ENCODE measurements around the gene LRRC36. TPM values are rescaled to one million over a fixed set of nuclear protein-coding genes. Genes with fewer than 3 reads are reported as not detected.

The LRRC36 gene
- total and polyA plus RNA-seq, 9 of the 15 experiments (the other 6 are each of a cell fraction or from before 2014, with no cell fraction given): 0.09 to 0.40 (median 0.17) TPM; not detected in 1

DNA sequence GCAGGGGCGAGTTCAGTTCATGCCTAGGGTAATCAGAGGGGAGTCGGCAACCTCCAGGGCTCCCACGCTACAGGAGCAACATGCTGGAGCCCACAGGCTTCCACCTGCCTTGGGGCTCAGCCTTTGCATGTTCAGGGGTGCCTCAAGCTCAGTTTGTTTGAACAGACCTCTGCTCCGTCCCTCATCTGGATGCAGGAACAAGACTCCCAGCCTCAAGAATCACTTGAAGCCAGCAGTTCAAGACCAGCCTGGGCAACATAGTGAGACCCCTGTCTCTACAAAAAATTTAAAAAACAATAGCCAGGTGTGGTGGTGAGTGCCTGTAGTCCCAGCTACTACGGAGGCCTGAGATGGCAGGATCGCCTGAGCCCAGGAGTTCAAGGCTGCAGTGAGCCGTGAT is 99.4 kb downstream of the LRRC36 start:
- Histone ChIP-seq H3K4me3 (no peak overlapping the region), H3K36me3 (ENCODE audit: control insufficient read depth, insufficient read depth, low read length) (no peaks in the 10 kb centered on the region), H3K4me1 (replicated peaks in 1 of 2; ENCODE audit: control insufficient read depth in 2 of 2, insufficient read depth in 2 of 2, low read length in 2 of 2) (peaks cover 2 to 12% of the 10 kb centered on the region in 2 experiments; a peak in 4 of 5 replicates), H4K20me1 (replicated peaks; ENCODE audit: control insufficient read depth, insufficient read depth, low read length) (peaks cover 13% of the 10 kb centered on the region), H2AFZ (ENCODE audit: low read depth, low read length) (no peak overlapping the region), H3K79me2 (ENCODE audit: control insufficient read depth, insufficient read depth, low read length) (no peaks in the 10 kb centered on the region), H3K27me3 (ENCODE audit: control insufficient read depth in 2 of 2, insufficient read depth in 2 of 2, low read length in 2 of 2) (peaks cover 0 to 11% of the 10 kb centered on the region in 2 experiments; a peak in 2 of 5 replicates), H3K9ac (ENCODE audit: insufficient read depth in 1 of 2, low read depth in 2 of 2, low read length in 2 of 2) (0 out of 4 replicates have a peak overlapping the region, but pooled peaks of 1 of the 2 experiments have one; percentile 10), H3K9me1 (ENCODE audit: control insufficient read depth, insufficient read depth, low read length) (no peaks in the 10 kb centered on the region), H3K9me3 (replicated peaks; ENCODE audit: control insufficient read depth, insufficient read depth, low read depth, low read length) (no peaks in the 10 kb centered on the region), H3K27ac (ENCODE audit: extremely low read depth, low read depth, low read length) (no peak overlapping the region), H3K4me2 (ENCODE audit: insufficient read depth, low read length) (no peak overlapping the region)
- 6% methylated on average over 7 of the region's 7 CpGs for WGBS (ENCODE audit: insufficient coverage, low coverage, missing lambda C conversion rate)
- BruUV-seq (replicated peaks): no TSS peak
- CTCF ChIA-PET (ENCODE audit: low intra/inter-chr PET ratio): no interaction called here
- in situ Hi-C loops (cut with MboI): no loop called here
- no peak for FAIRE-seq
- TF ChIP-seq, protein P1, sequence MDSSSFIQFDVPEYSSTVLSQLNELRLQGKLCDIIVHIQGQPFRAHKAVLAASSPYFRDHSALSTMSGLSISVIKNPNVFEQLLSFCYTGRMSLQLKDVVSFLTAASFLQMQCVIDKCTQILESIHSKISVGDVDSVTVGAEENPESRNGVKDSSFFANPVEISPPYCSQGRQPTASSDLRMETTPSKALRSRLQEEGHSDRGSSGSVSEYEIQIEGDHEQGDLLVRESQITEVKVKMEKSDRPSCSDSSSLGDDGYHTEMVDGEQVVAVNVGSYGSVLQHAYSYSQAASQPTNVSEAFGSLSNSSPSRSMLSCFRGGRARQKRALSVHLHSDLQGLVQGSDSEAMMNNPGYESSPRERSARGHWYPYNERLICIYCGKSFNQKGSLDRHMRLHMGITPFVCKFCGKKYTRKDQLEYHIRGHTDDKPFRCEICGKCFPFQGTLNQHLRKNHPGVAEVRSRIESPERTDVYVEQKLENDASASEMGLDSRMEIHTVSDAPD (CRISPR knock-in tag; IDR thresholded peaks at IDR 0.05): no peak
- no peak for TF ChIP-seq IFI16 (CRISPR knock-in tag; IDR thresholded peaks at IDR 0.05)
- ATAC-seq: no peak
- POLR2A ChIA-PET: interaction anchor here (0.6 kb wide), 3 partner anchors 234 to 355 kb away, joined by 3 read pairs; partner anchors contain the start of gene ACD
- no peak for DNase-seq (ENCODE audit: extremely low read depth in 1 of 4, low spot score in 3 of 4)
- intact Hi-C loops (cut with micrococcal nuclease): loop anchor here (10.0 kb wide), 1 partner anchor 89 kb away; no protein-coding TSS in a partner anchor

DNA sequence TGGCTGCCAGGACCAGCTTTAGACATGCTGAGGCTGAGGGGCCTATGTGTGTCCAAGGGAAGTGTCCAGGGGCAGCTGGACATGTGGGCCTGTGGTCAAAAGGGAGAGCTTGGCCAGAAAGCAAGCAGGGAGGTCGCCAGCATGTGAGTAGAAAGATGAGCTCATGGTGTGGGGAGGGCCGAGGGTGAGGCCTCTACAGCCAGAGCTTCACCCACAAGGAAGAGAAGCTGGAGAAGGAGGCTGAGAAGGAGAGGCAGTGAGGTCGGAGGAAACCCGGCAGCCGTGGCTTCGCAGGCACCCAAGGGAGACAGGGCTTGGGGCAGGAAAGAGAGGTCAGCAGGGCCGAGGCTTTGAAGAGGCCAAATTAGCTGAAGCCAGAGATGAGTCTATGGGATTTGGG is 100.3 kb downstream of the LRRC36 start:
- H3K4me1 ChIP-seq (replicated peaks in 1 of 2; ENCODE audit: control insufficient read depth in 2 of 2, insufficient read depth in 2 of 2, low read length in 2 of 2): peaks cover 7 to 22% of the 10 kb centered on the region in 2 experiments; a peak in 4 of 5 replicates
- H3K4me3 ChIP-seq: no peak overlapping the region
- FAIRE-seq (no peak), DNase-seq (ENCODE audit: extremely low read depth in 1 of 4, low spot score in 3 of 4) (no peak), ATAC-seq (no peak)
- H3K27me3 ChIP-seq (ENCODE audit: control insufficient read depth in 2 of 2, insufficient read depth in 2 of 2, low read length in 2 of 2): peaks cover 0 to 11% of the 10 kb centered on the region in 2 experiments; a peak in 1 of 5 replicates
- H4K20me1 ChIP-seq (replicated peaks; ENCODE audit: control insufficient read depth, insufficient read depth, low read length): peaks cover 13% of the 10 kb centered on the region; the same call in 1 of the 2 replicates
- H3K79me2 ChIP-seq (ENCODE audit: control insufficient read depth, insufficient read depth, low read length): no peaks in the 10 kb centered on the region
- POLR2A ChIA-PET: interaction anchor here (0.5 to 3.0 kb wide), 3 partner anchors 9 to 54 kb away, joined by 3 to 12 read pairs (median 3); no protein-coding TSS in a partner anchor
- no TSS peak for BruUV-seq (replicated peaks)
- no peak overlapping the region for H3K4me2 ChIP-seq (ENCODE audit: insufficient read depth, low read length)
- in situ Hi-C loops (cut with MboI) (no loop called here), intact Hi-C loops (cut with micrococcal nuclease) (loop anchor here (10.0 kb wide), 1 partner anchor 88 kb away; no protein-coding TSS in a partner anchor)
- H3K36me3 ChIP-seq (ENCODE audit: control insufficient read depth, insufficient read depth, low read length): no peaks in the 10 kb centered on the region
- no peaks in the 10 kb centered on the region for H3K9me1 ChIP-seq (ENCODE audit: control insufficient read depth, insufficient read depth, low read length)
- H3K27ac ChIP-seq (ENCODE audit: extremely low read depth, low read depth, low read length): no peak overlapping the region
- H3K9ac ChIP-seq (ENCODE audit: insufficient read depth in 1 of 2, low read depth in 2 of 2, low read length in 2 of 2): no peak overlapping the region
- H2AFZ ChIP-seq (ENCODE audit: low read depth, low read length): no peak overlapping the region
- 6% methylated on average over 7 of the region's 7 CpGs for WGBS (ENCODE audit: insufficient coverage, low coverage, missing lambda C conversion rate)
- CTCF ChIA-PET (ENCODE audit: low intra/inter-chr PET ratio): interaction anchor here (1.1 kb wide), 1 partner anchor 94 kb away, joined by 3 read pairs; no protein-coding TSS in a partner anchor
- H3K9me3 ChIP-seq (replicated peaks; ENCODE audit: control insufficient read depth, insufficient read depth, low read depth, low read length): no peaks in the 10 kb centered on the region
- TF ChIP-seq, protein P2, sequence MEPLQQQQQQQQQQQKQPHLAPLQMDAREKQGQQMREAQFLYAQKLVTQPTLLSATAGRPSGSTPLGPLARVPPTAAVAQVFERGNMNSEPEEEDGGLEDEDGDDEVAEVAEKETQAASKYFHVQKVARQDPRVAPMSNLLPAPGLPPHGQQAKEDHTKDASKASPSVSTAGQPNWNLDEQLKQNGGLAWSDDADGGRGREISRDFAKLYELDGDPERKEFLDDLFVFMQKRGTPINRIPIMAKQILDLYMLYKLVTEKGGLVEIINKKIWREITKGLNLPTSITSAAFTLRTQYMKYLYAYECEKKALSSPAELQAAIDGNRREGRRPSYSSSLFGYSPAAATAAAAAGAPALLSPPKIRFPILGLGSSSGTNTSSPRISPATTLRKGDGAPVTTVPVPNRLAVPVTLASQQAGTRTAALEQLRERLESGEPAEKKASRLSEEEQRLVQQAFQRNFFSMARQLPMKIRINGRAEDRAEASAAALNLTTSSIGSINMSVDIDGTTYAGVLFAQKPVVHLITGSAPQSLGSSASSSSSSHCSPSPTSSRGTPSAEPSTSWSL (CRISPR knock-in tag; IDR thresholded peaks at IDR 0.05; ENCODE audit: borderline replicate concordance): no peak
- TF ChIP-seq ETS2 (tag; IDR thresholded peaks at IDR 0.05; ENCODE audit: borderline replicate concordance, poor library complexity, severe bottlenecking) (no peak), SETDB1 (IDR thresholded peaks at IDR 0.05; ENCODE audit: low read length) (no peak), TSC22D4 (tag; IDR thresholded peaks at IDR 0.05) (no peak), ZBED1 (IDR thresholded peaks at IDR 0.05) (no peak), BACH1 (tag; IDR thresholded peaks at IDR 0.05) (no peak)
- TF ChIP-seq, protein P3, sequence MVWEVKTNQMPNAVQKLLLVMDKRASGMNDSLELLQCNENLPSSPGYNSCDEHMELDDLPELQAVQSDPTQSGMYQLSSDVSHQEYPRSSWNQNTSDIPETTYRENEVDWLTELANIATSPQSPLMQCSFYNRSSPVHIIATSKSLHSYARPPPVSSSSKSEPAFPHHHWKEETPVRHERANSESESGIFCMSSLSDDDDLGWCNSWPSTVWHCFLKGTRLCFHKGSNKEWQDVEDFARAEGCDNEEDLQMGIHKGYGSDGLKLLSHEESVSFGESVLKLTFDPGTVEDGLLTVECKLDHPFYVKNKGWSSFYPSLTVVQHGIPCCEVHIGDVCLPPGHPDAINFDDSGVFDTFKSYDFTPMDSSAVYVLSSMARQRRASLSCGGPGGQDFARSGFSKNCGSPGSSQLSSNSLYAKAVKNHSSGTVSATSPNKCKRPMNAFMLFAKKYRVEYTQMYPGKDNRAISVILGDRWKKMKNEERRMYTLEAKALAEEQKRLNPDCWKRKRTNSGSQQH (CRISPR knock-in tag; IDR thresholded peaks at IDR 0.05): no peak
- TF ChIP-seq, protein P4, sequence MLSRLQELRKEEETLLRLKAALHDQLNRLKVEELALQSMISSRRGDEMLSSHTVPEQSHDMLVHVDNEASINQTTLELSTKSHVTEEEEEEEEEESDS (CRISPR knock-in tag; IDR thresholded peaks at IDR 0.05): no peak

Measured in K562 (cell line).